B cell (primary cell): ENCODE measurements around the gene NDUFS7.

Experiments used
- CTCF ChIP-seq: fragments of 200-600 bp; IDR thresholded peaks from one replicate; pipeline ENCODE4 v1.8.0; 2022; ENCODE audit warnings: antibody characterized with exemption, mild to moderate bottlenecking
- EZH2 ChIP-seq: IDR thresholded peaks from 2 replicates; pipeline ENCODE4 v1.6.1; 2012; ENCODE audit warnings: borderline replicate concordance, low read depth, mild to moderate bottlenecking, moderate library complexity, low read length; ENCODE audit not compliant: insufficient read depth, poor library complexity, severe bottlenecking

- no peak for TF ChIP-seq CTCF
- no peak for TF ChIP-seq EZH2
Measured at GRCh38 chr19:1435378-1435989, 51.8 kb downstream of the NDUFS7 start.
